Nephron (organoid): Measurements from ENCODE around the gene CHST10.
"Not testable (repeated sequence)": the region's sequence is repeated elsewhere in the genome, so short reads cannot be mapped to it uniquely, and the experiment has no call there.

ENCODE experiments used
- H3K27ac Mint-ChIP-seq, 3 experiments: 2 replicates each; pipeline ENCODE4 v1.8.0; 2020; ENCODE audit warnings: mixed read lengths in 3 of 3, mild to moderate bottlenecking in 2 of 3, moderate library complexity in 1 of 3
- H3K27me3 Mint-ChIP-seq: 2 replicates; pipeline ENCODE4 v1.8.0; 2021; ENCODE audit warnings: low read depth, mild to moderate bottlenecking, moderate library complexity, mixed read lengths
- H3K36me3 Mint-ChIP-seq: 2 replicates; pipeline ENCODE4 v1.8.0; 2020; ENCODE audit warnings: low read depth, mixed read lengths
- H3K4me1 Mint-ChIP-seq: 2 replicates; pipeline ENCODE4 v1.8.0; 2020; ENCODE audit warnings: mixed read lengths
- H3K4me3 Mint-ChIP-seq, 3 experiments: 2 replicates each; pipeline ENCODE4 v1.8.0; 2020; ENCODE audit warnings: mild to moderate bottlenecking in 3 of 3, mixed read lengths in 3 of 3, moderate library complexity in 2 of 3
- H3K9me3 Mint-ChIP-seq: 2 replicates; pipeline ENCODE4 v1.8.0; 2020; ENCODE audit warnings: mixed read lengths
- CTCF ChIP-seq, 3 experiments: fragments of 200-600 bp; sonication (generic); IDR thresholded peaks; one replicate each; pipeline ENCODE4 v1.5.0; 2021; ENCODE audit warnings: antibody characterized with exemption in 3 of 3; ENCODE audit not compliant: unreplicated experiment in 3 of 3

Gene CHST10

GRCh38 chr2:100416935-100417710, at the start of gene CHST10:
Gene CHST10 (minus strand): TSS chr2:100417668. CDS start chr2:100406675, 10,993 bp downstream.
- no peaks in the 10 kb centered on the region for H3K27me3 Mint-ChIP-seq
- peak within 1 kb of the TSS; percentile 90 to 95 (median 94) for H3K27ac Mint-ChIP-seq
- H3K4me3 Mint-ChIP-seq: peak within 1 kb of the TSS; percentile 94 to 97 (median 95)

GRCh38 chr2:100460904-100461530, 43.5 kb upstream of the CHST10 start:
- peaks cover 20% of the 10 kb centered on the region for H3K9me3 Mint-ChIP-seq
- no peak overlapping the region for H3K27ac Mint-ChIP-seq
- no peaks in the 10 kb centered on the region for H3K4me1 Mint-ChIP-seq
- H3K4me3 Mint-ChIP-seq: no peak overlapping the region
- no peak for TF ChIP-seq CTCF (IDR thresholded peaks at IDR 0.05; ENCODE audit: unreplicated experiment in 3 of 3)
- peaks cover 3% of the 10 kb centered on the region for H3K27me3 Mint-ChIP-seq
- H3K36me3 Mint-ChIP-seq: no peaks in the 10 kb centered on the region

More at GRCh38 chr2:100416935-100417710, at the start of gene CHST10:
- no peaks in the 10 kb centered on the region for H3K9me3 Mint-ChIP-seq
- peaks cover 17% of the 10 kb centered on the region for H3K36me3 Mint-ChIP-seq
- H3K4me1 Mint-ChIP-seq: peaks cover 30% of the 10 kb centered on the region
- no peak for TF ChIP-seq CTCF (IDR thresholded peaks at IDR 0.05; ENCODE audit: unreplicated experiment in 3 of 3)

GRCh38 chr2:100456357-100456756, 38.9 kb upstream of the CHST10 start:
- H3K27me3 Mint-ChIP-seq, H3K27ac Mint-ChIP-seq, H3K36me3 Mint-ChIP-seq, H3K4me3 Mint-ChIP-seq, H3K4me1 Mint-ChIP-seq: not testable (repeated sequence)
- H3K9me3 Mint-ChIP-seq: peaks cover 37% of the 10 kb centered on the region

- no peak overlapping the region for H3K27ac Mint-ChIP-seq
- H3K36me3 Mint-ChIP-seq: no peaks in the 10 kb centered on the region
- no peak overlapping the region for H3K4me3 Mint-ChIP-seq
- peaks cover 3% of the 10 kb centered on the region for H3K27me3 Mint-ChIP-seq
- H3K4me1 Mint-ChIP-seq: no peaks in the 10 kb centered on the region
- no peak for TF ChIP-seq CTCF (IDR thresholded peaks at IDR 0.05; ENCODE audit: unreplicated experiment in 3 of 3)
- H3K9me3 Mint-ChIP-seq: peaks cover 26% of the 10 kb centered on the region
Measured at GRCh38 chr2:100453853-100454252, 36.4 kb upstream of the CHST10 start.

GRCh38 chr2:100451734-100452133, 34.3 kb upstream of the CHST10 start:
- peaks cover 18% of the 10 kb centered on the region for H3K9me3 Mint-ChIP-seq
- no peak overlapping the region for H3K4me3 Mint-ChIP-seq
- H3K27ac Mint-ChIP-seq: no peak overlapping the region
- H3K4me1 Mint-ChIP-seq: no peaks in the 10 kb centered on the region
- H3K36me3 Mint-ChIP-seq: no peaks in the 10 kb centered on the region
- no peak for TF ChIP-seq CTCF (IDR thresholded peaks at IDR 0.05; ENCODE audit: unreplicated experiment in 3 of 3)
- H3K27me3 Mint-ChIP-seq: peaks cover 4% of the 10 kb centered on the region

GRCh38 chr2:100451092-100451491, 33.6 kb upstream of the CHST10 start:
- no peak overlapping the region for H3K4me3 Mint-ChIP-seq
- TF ChIP-seq CTCF (IDR thresholded peaks at IDR 0.05; ENCODE audit: unreplicated experiment in 3 of 3): no peak
- H3K36me3 Mint-ChIP-seq: no peaks in the 10 kb centered on the region
- no peak overlapping the region for H3K27ac Mint-ChIP-seq
- no peaks in the 10 kb centered on the region for H3K4me1 Mint-ChIP-seq
- H3K27me3 Mint-ChIP-seq: peaks cover 4% of the 10 kb centered on the region
- H3K9me3 Mint-ChIP-seq: peaks cover 16% of the 10 kb centered on the region
